NCI-H460 (cell line): ENCODE measurements around the gene GCDH. TPM values are rescaled to one million over a fixed set of nuclear protein-coding genes. Genes with fewer than 3 reads are reported as not detected.
A peak's percentile ranks its signal among the peaks of the same experiment; 100 is the strongest.

Experiments
- DNase-seq: peaks from one replicate; pipeline ENCODE4 v3.0.0-alpha.2; 2016; ENCODE audit warnings: low read depth; ENCODE audit errors: extremely low read depth
- small RNA-seq, 2 experiments: library from RNA; depleted of rRNA; stranded (forward); fragments of <200 nt; gene quantifications; one replicate each; pipeline ENCODE3, GENCODE V24; 2014
- total RNA-seq: library from RNA; depleted of rRNA; stranded (reverse); fragments of >200 nt; shearing (Covaris generic); gene quantifications from 2 replicates; pipeline ENCODE4 v1.2.3, GENCODE V29; 2014; rRNA removed

The GCDH gene
- total RNA-seq, 1 experiment from 2014 or later, result 5.5 TPM

- peak; percentile 97 for DNase-seq
Observed at GRCh38 chr19:12937927-12938778, 47.2 kb downstream of the GCDH start, which contains the start of gene CALR. Gene CALR, plus strand, starts transcription at chr19:12938609. Its CDS starts 71 bp downstream, at chr19:12938680.

GRCh38 chr19:12938779-12939601, 48.0 kb downstream of the GCDH start:
- DNase-seq, result no peak

- no peak for DNase-seq
Observed at GRCh38 chr19:12939975-12940423, 49.0 kb downstream of the GCDH start.

GRCh38 chr19:12940897-12941296, 49.9 kb downstream of the GCDH start:
- DNase-seq, result no peak

GRCh38 chr19:12943437-12944044, 52.6 kb downstream of the GCDH start:
- DNase-seq, result no peak

GRCh38 chr19:12944104-12944674, 53.2 kb downstream of the GCDH start:
- DNase-seq, result no peak

- DNase-seq, result peak; percentile 96
Observed at GRCh38 chr19:12945479-12946091, 54.6 kb downstream of the GCDH start, which contains the start of gene RAD23A. Gene RAD23A, plus strand, starts transcription at chr19:12945862. Its CDS starts 87 bp downstream, at chr19:12945949.

GRCh38 chr19:12946092-12946721, 55.2 kb downstream of the GCDH start:
- no peak for DNase-seq

GRCh38 chr19:12946731-12947496, 56.0 kb downstream of the GCDH start:
- no peak for DNase-seq

- DNase-seq, result no peak
Observed at GRCh38 chr19:12947702-12948611, 57.0 kb downstream of the GCDH start.

GRCh38 chr19:12948612-12949362, 57.8 kb downstream of the GCDH start:
- no peak for DNase-seq

Small RNA genes within 50 kb of the gene (small RNA-seq; reads per million reads assigned to genes)
- 0 reads per million in 2 experiments for gene MIR5695
- gene MIR6515, result 0.02 to 0.12 reads per million in 2 experiments
- 0 reads per million in 2 experiments for gene MIR6794

Other genes starting within 250 kb of the GCDH start
- 21.5 and 27.7 TPM in 2 replicates for gene MAN2B1, start 224.4 kb upstream of the GCDH start, total RNA-seq
- gene WDR83, start 224.4 kb upstream of the GCDH start, total RNA-seq, result 5.8 and 7.7 TPM in 2 replicates
- 75.7 and 83.6 TPM in 2 replicates for gene DHPS, start 209.3 kb upstream of the GCDH start, total RNA-seq
- not detected in 2 replicates for gene GNG14, start 203.2 kb upstream of the GCDH start, total RNA-seq
- 6.2 and 6.9 TPM in 2 replicates for gene FBXW9, start 194.5 kb upstream of the GCDH start, total RNA-seq
- 17.4 and 23.4 TPM in 2 replicates for gene TNPO2, start 167.2 kb upstream of the GCDH start, total RNA-seq
- 141 and 145 TPM in 2 replicates for gene TRIR, start 156.5 kb upstream of the GCDH start, total RNA-seq
- gene GET3, start 153.7 kb upstream of the GCDH start, total RNA-seq, result 50.9 and 53.9 TPM in 2 replicates
- gene BEST2, start 139.4 kb upstream of the GCDH start, total RNA-seq, result 0.22 TPM in 1 of 2 replicates, not detected in the other
- gene HOOK2, start 115.6 kb upstream of the GCDH start, total RNA-seq, result 6.0 TPM in 2 replicates
- 137 and 153 TPM in 2 replicates for gene JUNB, start 99.7 kb upstream of the GCDH start, total RNA-seq
- gene PRDX2, start 89.4 kb upstream of the GCDH start, total RNA-seq, result 216 and 259 TPM in 2 replicates
- gene THSD8, start 89.1 kb upstream of the GCDH start, total RNA-seq, result not detected in 2 replicates
- gene RNASEH2A, start 84.6 kb upstream of the GCDH start, total RNA-seq, result 25.6 and 31.1 TPM in 2 replicates
- gene RTBDN, start 56.6 kb upstream of the GCDH start, total RNA-seq, result not detected in 2 replicates
- gene MAST1, start 52.6 kb upstream of the GCDH start, total RNA-seq, result 1.7 TPM in 2 replicates
- 24.5 and 26.8 TPM in 2 replicates for gene DNASE2, start 9.7 kb upstream of the GCDH start, total RNA-seq
- 0.52 and 1.3 TPM in 2 replicates for gene KLF1, start 4.0 kb upstream of the GCDH start, total RNA-seq
- gene SYCE2, start 28.1 kb downstream of the GCDH start, total RNA-seq, result 0.37 TPM in 1 of 2 replicates, not detected in the other
- 45.7 and 46.9 TPM in 2 replicates for gene FARSA, start 42.6 kb downstream of the GCDH start, total RNA-seq
- gene CALR, start 47.4 kb downstream of the GCDH start, total RNA-seq, result 378 and 410 TPM in 2 replicates
- 165 and 189 TPM in 2 replicates for gene RAD23A, start 54.7 kb downstream of the GCDH start, total RNA-seq
- 24.7 and 27.4 TPM in 2 replicates for gene GADD45GIP1, start 66.1 kb downstream of the GCDH start, total RNA-seq
- not detected in 2 replicates for gene DAND5, start 78.4 kb downstream of the GCDH start, total RNA-seq
- gene NFIX, start 104.3 kb downstream of the GCDH start, total RNA-seq, result 5.2 and 8.2 TPM in 2 replicates
- 1.4 and 2.7 TPM in 2 replicates for gene LYL1, start 211.7 kb downstream of the GCDH start, total RNA-seq
- 36.2 and 42.8 TPM in 2 replicates for gene TRMT1, start 225.6 kb downstream of the GCDH start, total RNA-seq
- gene NACC1, start 227.1 kb downstream of the GCDH start, total RNA-seq, result 32.0 and 35.3 TPM in 2 replicates